HepG2 (cell line): ENCODE data around the gene NLGN2. TPM values are rescaled to one million over a fixed set of nuclear protein-coding genes. Genes with fewer than 3 reads are reported as not detected.

Source experiments
- ELF3 ChIP-seq: IDR thresholded peaks from 2 replicates; pipeline ENCODE4 v1.6.1; 2016; ENCODE audit warnings: missing genetic modification reagents, missing compliant biosample characterization
- ETV5 ChIP-seq: IDR thresholded peaks from 2 replicates; pipeline ENCODE4 v1.6.1; 2018; ENCODE audit warnings: missing biosample characterization, missing genetic modification reagents, inconsistent platforms, borderline replicate concordance
- GATAD1 ChIP-seq: IDR thresholded peaks from 2 replicates; pipeline ENCODE4 v1.6.1; 2016; ENCODE audit warnings: missing genetic modification reagents, missing compliant biosample characterization
- IRF9 ChIP-seq: sonication (generic); formaldehyde crosslinking; IDR thresholded peaks from 2 replicates; pipeline ENCODE4 v1.8.0; 2022; ENCODE audit warnings: missing genetic modification reagents, mild to moderate bottlenecking, borderline replicate concordance
- JUND ChIP-seq: sonication (generic); formaldehyde crosslinking; IDR thresholded peaks from 2 replicates; pipeline ENCODE4 v1.8.0; 2022; ENCODE audit warnings: mild to moderate bottlenecking, missing genetic modification reagents
- LBX2 ChIP-seq: sonication (generic); formaldehyde crosslinking; IDR thresholded peaks from 2 replicates; pipeline ENCODE4 v1.5.0; 2020; ENCODE audit warnings: missing genetic modification reagents, mild to moderate bottlenecking, borderline replicate concordance
- MZF1 ChIP-seq: sonication (generic); formaldehyde crosslinking; IDR thresholded peaks from 2 replicates; pipeline ENCODE4 v1.8.1; 2023; ENCODE audit warnings: mild to moderate bottlenecking, missing genetic modification reagents, borderline replicate concordance
- NFE2L1 ChIP-seq: sonication (generic); formaldehyde crosslinking; IDR thresholded peaks from 2 replicates; pipeline ENCODE4 v1.4.0; 2020; ENCODE audit warnings: missing genetic modification reagents, mild to moderate bottlenecking, borderline replicate concordance
- NR2F2 ChIP-seq: IDR thresholded peaks from 2 replicates; pipeline ENCODE4 v1.6.1; 2012; ENCODE audit warnings: low read depth, inconsistent platforms, borderline replicate concordance
- PPARG ChIP-seq: conservative IDR thresholded peaks from 2 replicates; pipeline ENCODE4 v1.6.1; 2016; ENCODE audit warnings: missing biosample characterization, missing genetic modification reagents
- SMARCE1 ChIP-seq: fragments of 450-650 bp; IDR thresholded peaks from 2 replicates; pipeline ENCODE4 v1.6.1; 2017; ENCODE audit warnings: borderline replicate concordance
- SNRNP70 ChIP-seq: fragments of 200-400 bp; formaldehyde crosslinking; IDR thresholded peaks from 2 replicates; pipeline ENCODE4 v1.6.1; 2017; ENCODE audit warnings: mild to moderate bottlenecking, low read depth, low read length, moderate library complexity
- TARDBP ChIP-seq: sonication (generic); formaldehyde crosslinking; IDR thresholded peaks from 2 replicates; pipeline ENCODE4 v1.8.0; 2022; ENCODE audit warnings: mild to moderate bottlenecking, missing genetic modification reagents
- THAP7 ChIP-seq: sonication (generic); formaldehyde crosslinking; IDR thresholded peaks from 2 replicates; pipeline ENCODE4 v1.8.1; 2023; ENCODE audit warnings: mild to moderate bottlenecking, missing genetic modification reagents
- XBP1 ChIP-seq: sonication (generic); formaldehyde crosslinking; IDR thresholded peaks from 2 replicates; pipeline ENCODE4 v1.5.0; 2020; ENCODE audit warnings: missing genetic modification reagents
- ZFP36 ChIP-seq: fragments of 150-350 bp; IDR thresholded peaks from 2 replicates; pipeline ENCODE4 v1.6.1; 2018; ENCODE audit warnings: borderline replicate concordance, low read length, low read depth; ENCODE audit not compliant: partially characterized antibody
- ZKSCAN5 ChIP-seq: sonication (generic); formaldehyde crosslinking; IDR thresholded peaks from 2 replicates; pipeline ENCODE4 v1.5.1; 2020; ENCODE audit warnings: mild to moderate bottlenecking, missing genetic modification reagents
- ZNF138 ChIP-seq: sonication (generic); formaldehyde crosslinking; IDR thresholded peaks from 2 replicates; pipeline ENCODE4 v1.5.0; 2020; ENCODE audit warnings: mild to moderate bottlenecking, low read depth, missing genetic modification reagents
- ZNF34 ChIP-seq: sonication (generic); formaldehyde crosslinking; IDR thresholded peaks from 2 replicates; pipeline ENCODE4 v1.4.0; 2020; ENCODE audit warnings: mild to moderate bottlenecking, missing genetic modification reagents, borderline replicate concordance
- ZNF530 ChIP-seq: sonication (generic); formaldehyde crosslinking; IDR thresholded peaks from 2 replicates; pipeline ENCODE4 v1.5.0; 2020; ENCODE audit warnings: low read depth, mild to moderate bottlenecking, missing genetic modification reagents
- ZNF543 ChIP-seq: sonication (generic); formaldehyde crosslinking; IDR thresholded peaks from 2 replicates; pipeline ENCODE4 v1.4.0; 2020; ENCODE audit warnings: mild to moderate bottlenecking, missing genetic modification reagents
- ZNF710 ChIP-seq: sonication (generic); formaldehyde crosslinking; IDR thresholded peaks from 2 replicates; pipeline ENCODE4 v1.5.0; 2020; ENCODE audit warnings: mild to moderate bottlenecking, missing genetic modification reagents, borderline replicate concordance
- ZNF776 ChIP-seq: sonication (generic); formaldehyde crosslinking; IDR thresholded peaks from 2 replicates; pipeline ENCODE4 v1.4.0; 2020; ENCODE audit warnings: mild to moderate bottlenecking, missing genetic modification reagents
- ZNF839 ChIP-seq: sonication (generic); formaldehyde crosslinking; IDR thresholded peaks from 2 replicates; pipeline ENCODE4 v1.4.0; 2020; ENCODE audit warnings: missing genetic modification reagents, mild to moderate bottlenecking, borderline replicate concordance
- polyA plus RNA-seq, 8 experiments: library from polyadenylated mRNA; depleted of rRNA in 3 of 8; stranded (reverse) in 7 of 8; unstranded in 1 of 8; fragments of >200 nt; fragmentation: Illumina TruSeq in 4 of 8; extraction: Trizol in 4 of 8; gene quantifications; 2 replicates each; pipeline versions ENCODE4 v1.2.1 to v1.2.3, GENCODE V29; 2011 to 2016; ENCODE audit warnings: low read depth in 4 of 8, missing spikeins in 1 of 8, mixed read lengths in 1 of 8; ENCODE audit not compliant: insufficient read depth in 1 of 8
- total RNA-seq, 5 experiments: library from RNA; depleted of rRNA; stranded (reverse); fragments of >200 nt; fragmentation: Illumina TruSeq; extraction: Trizol; gene quantifications; 2 replicates each; pipeline ENCODE4 v1.2.3, GENCODE V29; 2016; ENCODE audit warnings: low read depth in 1 of 5

NLGN2 gene
- total and polyA plus RNA-seq, 2 of the 13 experiments (the other 11 are each of a cell fraction or from before 2014, with no cell fraction given), result 1.9 to 11.0 TPM

GRCh38 chr17:7444682-7445618 is 37.3 kb downstream of the NLGN2 start, which contains the start of gene CHRNB1 (continued):
- TF ChIP-seq IRF9 (CRISPR knock-in tag) (peak; percentile 31; the same call in 1 of the 2 replicates), PPARG (CRISPR knock-in tag) (0 out of 2 replicates have a peak, but pooled peaks have one; percentile 19), XBP1 (no peak), GATAD1 (peak; percentile 68), ELF3 (CRISPR knock-in tag) (no peak), THAP7 (0 out of 2 replicates have a peak, but pooled peaks have one; percentile 56), NR2F2 (peak; percentile 67; the same call in 1 of the 2 replicates), SNRNP70 (no peak), SMARCE1 (no peak), JUND (CRISPR knock-in tag) (no peak), ZNF543 (CRISPR knock-in tag) (peak; percentile 44), ZNF710 (CRISPR knock-in tag) (0 out of 2 replicates have a peak, but pooled peaks have one; percentile 61), ETV5 (CRISPR knock-in tag) (peak; percentile 51; the same call in 1 of the 2 replicates), ZFP36 (no peak), NFE2L1 (no peak), ZNF776 (CRISPR knock-in tag) (peak; percentile 58; the same call in 1 of the 2 replicates), ZNF138 (CRISPR knock-in tag) (no peak), MZF1 (CRISPR knock-in tag) (no peak), ZNF530 (CRISPR knock-in tag) (no peak), ZNF34 (CRISPR knock-in tag) (0 out of 2 replicates have a peak, but pooled peaks have one; percentile 53), ZKSCAN5 (CRISPR knock-in tag) (no peak), ZNF839 (CRISPR knock-in tag) (no peak), LBX2 (peak; percentile 67; the same call in 1 of the 2 replicates), TARDBP (no peak)
